Measurements from ENCODE around the gene TEKTIP1. TPM values are rescaled to one million over a fixed set of nuclear protein-coding genes. Genes with fewer than 3 reads are reported as not detected.
A peak's percentile ranks its signal among the peaks of the same experiment; 100 is the strongest.
"Not testable (repeated sequence)": the region's sequence is repeated elsewhere in the genome, so short reads cannot be mapped to it uniquely, and the experiment has no call there.

The TEKTIP1 gene
- total and polyA plus RNA-seq, 9 donors: 0.54 to 5.6 (median 3.6) TPM; not detected in 2

- H3K36me3 ChIP-seq: no peaks in the 10 kb centered on the region
- intact Hi-C loops (cut with DNase I): no loop called here
- H3K27me3 ChIP-seq: no peaks in the 10 kb centered on the region
- peaks cover 12% of the 10 kb centered on the region for H3K4me1 ChIP-seq (ENCODE audit: insufficient read depth)
- TF ChIP-seq EP300 (IDR thresholded peaks at IDR 0.05) (no peak), POLR2A (IDR thresholded peaks at IDR 0.05) (no peak)
- TF ChIP-seq, protein P1, sequence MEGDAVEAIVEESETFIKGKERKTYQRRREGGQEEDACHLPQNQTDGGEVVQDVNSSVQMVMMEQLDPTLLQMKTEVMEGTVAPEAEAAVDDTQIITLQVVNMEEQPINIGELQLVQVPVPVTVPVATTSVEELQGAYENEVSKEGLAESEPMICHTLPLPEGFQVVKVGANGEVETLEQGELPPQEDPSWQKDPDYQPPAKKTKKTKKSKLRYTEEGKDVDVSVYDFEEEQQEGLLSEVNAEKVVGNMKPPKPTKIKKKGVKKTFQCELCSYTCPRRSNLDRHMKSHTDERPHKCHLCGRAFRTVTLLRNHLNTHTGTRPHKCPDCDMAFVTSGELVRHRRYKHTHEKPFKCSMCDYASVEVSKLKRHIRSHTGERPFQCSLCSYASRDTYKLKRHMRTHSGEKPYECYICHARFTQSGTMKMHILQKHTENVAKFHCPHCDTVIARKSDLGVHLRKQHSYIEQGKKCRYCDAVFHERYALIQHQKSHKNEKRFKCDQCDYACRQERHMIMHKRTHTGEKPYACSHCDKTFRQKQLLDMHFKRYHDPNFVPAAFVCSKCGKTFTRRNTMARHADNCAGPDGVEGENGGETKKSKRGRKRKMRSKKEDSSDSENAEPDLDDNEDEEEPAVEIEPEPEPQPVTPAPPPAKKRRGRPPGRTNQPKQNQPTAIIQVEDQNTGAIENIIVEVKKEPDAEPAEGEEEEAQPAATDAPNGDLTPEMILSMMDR (IDR thresholded peaks at IDR 0.05): no peak
- H3K27ac ChIP-seq: no peak overlapping the region
- H3K9me3 ChIP-seq: no peaks in the 10 kb centered on the region
- H3K4me3 ChIP-seq: no peak overlapping the region
- WGBS, 3 donors: 90% methylated on average over 54 to 60 of the region's 60 CpGs
- DNase-seq: peak in 1 of 5 donors; percentile 52
Observed at GRCh38 chr19:3577723-3578344, 38.9 kb downstream of the TEKTIP1 start.

DNA sequence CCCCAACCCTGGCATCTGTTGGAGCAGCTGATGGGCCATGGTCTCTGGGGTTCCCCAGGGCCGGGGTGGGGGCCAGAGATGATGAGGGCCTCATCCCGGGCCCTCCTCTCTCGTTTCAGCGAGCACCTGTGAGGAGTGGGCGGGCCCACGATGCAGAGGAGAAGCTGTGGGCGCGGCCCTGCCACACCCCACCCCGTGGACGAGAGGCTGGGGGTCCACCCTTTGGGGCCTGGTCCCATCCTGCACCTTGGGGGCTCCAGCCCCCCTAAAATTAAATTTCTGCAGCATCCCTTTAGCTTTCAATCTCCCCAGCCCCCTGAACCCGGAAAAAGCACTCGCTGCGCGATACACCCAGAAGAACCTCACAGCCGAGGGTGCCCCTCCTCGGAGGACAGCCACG lies 39.4 kb downstream of the TEKTIP1 start:
- intact Hi-C loops (cut with DNase I): no loop called here
- H3K4me1 ChIP-seq (ENCODE audit: insufficient read depth): peaks cover 10% of the 10 kb centered on the region
- TF ChIP-seq EP300 (IDR thresholded peaks at IDR 0.05): no peak
- no peak for TF ChIP-seq POLR2A (IDR thresholded peaks at IDR 0.05)
- TF ChIP-seq, protein P1 (IDR thresholded peaks at IDR 0.05): no peak
- no peaks in the 10 kb centered on the region for H3K27me3 ChIP-seq
- WGBS, 3 donors: 74 to 81% (median 76%) methylated on average over 17 of the region's 17 CpGs
- no peak overlapping the region for H3K4me3 ChIP-seq
- H3K9me3 ChIP-seq: no peaks in the 10 kb centered on the region
- no peak for DNase-seq
- H3K36me3 ChIP-seq: no peaks in the 10 kb centered on the region
- no peak overlapping the region for H3K27ac ChIP-seq

DNA sequence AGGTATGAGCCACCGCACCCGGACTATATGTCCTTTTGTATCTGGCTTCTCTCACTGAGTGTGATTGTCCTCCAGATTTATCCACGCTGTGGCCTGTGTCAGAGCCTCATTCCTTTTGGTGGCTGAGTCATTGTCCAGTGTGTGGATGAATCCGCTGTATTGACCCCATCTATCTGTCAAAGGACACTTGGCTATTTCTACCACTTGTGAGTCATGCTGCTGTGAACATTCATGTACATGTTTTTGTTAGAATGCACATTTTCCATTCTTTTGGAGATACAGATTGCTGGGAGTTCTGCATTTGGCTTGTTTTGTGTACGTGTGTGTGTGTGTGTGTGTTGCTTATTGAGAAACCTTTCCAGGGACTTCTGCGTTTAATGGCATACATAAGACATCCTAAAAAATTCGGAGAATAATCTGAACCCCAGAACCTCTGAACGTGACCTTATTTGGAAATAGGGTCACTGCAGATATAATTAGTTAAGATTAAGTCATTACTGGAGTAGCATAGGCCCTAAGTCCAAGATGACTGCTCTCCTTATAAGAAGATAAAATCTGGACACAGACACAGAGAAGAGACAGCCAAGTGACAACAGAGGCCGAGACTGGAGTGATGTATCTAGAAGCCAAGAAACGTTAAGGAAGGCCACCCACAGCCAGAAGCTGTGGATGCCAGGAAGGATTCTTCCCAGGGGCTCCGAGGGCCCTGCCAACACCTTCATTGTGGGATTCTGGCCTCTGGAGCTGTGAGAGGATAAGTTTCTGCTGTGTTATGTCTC lies 41.4 kb downstream of the TEKTIP1 start:
- H3K9me3 ChIP-seq: no peaks in the 10 kb centered on the region
- 35 to 39% (median 38%) methylated on average over 11 of the region's 11 CpGs for WGBS, 3 donors
- no peaks in the 10 kb centered on the region for H3K36me3 ChIP-seq
- DNase-seq: no peak
- no peaks in the 10 kb centered on the region for H3K27me3 ChIP-seq
- H3K4me3 ChIP-seq: no peak overlapping the region
- H3K4me1 ChIP-seq (ENCODE audit: insufficient read depth): peaks cover 5% of the 10 kb centered on the region
- H3K27ac ChIP-seq: no peak overlapping the region
- intact Hi-C loops (cut with DNase I): no loop called here
- TF ChIP-seq EP300 (IDR thresholded peaks at IDR 0.05): no peak
- no peak for TF ChIP-seq POLR2A (IDR thresholded peaks at IDR 0.05)
- TF ChIP-seq, protein P1 (IDR thresholded peaks at IDR 0.05): no peak

DNA sequence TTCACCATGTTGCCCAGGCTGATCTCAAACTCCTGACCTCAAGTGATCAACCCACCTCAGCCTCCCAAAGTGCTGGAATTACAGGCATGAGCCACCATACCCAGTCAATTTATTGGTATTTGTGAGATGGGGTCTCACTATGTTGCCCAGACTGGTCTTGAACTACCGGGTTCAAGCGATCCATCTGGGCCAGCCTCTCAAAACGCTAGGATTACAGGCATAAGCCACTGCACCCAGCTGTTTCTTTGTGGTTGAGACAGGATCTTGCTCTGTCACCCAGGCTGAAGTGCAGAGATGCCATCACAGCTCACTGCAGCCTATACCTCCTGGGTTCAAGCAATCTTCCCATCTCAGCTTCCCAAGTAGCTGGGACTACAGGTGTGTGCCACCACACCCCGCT lies 42.8 kb downstream of the TEKTIP1 start:
- H3K27me3 ChIP-seq; intact Hi-C loops (cut with DNase I); H3K4me1 ChIP-seq (ENCODE audit: insufficient read depth); H3K9me3 ChIP-seq; H3K27ac ChIP-seq; H3K36me3 ChIP-seq; DNase-seq; H3K4me3 ChIP-seq: not testable (repeated sequence)
- 88 to 90% (median 90%) methylated on average over 4 of the region's 4 CpGs for WGBS, 3 donors

GRCh38 chr19:3584036-3584802 lies 45.2 kb downstream of the TEKTIP1 start:
- H3K9me3 ChIP-seq; H3K4me3 ChIP-seq; H3K36me3 ChIP-seq; intact Hi-C loops (cut with DNase I); DNase-seq; H3K27ac ChIP-seq; H3K27me3 ChIP-seq; H3K4me1 ChIP-seq (ENCODE audit: insufficient read depth): not testable (repeated sequence)
- 83 to 86% (median 83%) methylated on average over 15 of the region's 15 CpGs for WGBS, 3 donors
